SK-N-SH (cell line): ENCODE data around the gene RPP14. TPM values are rescaled to one million over a fixed set of nuclear protein-coding genes. Genes with fewer than 3 reads are reported as not detected.

Source experiments
- CTCF ChIA-PET: fragments of 300-600, 350-600 bp; formaldehyde crosslinking; extraction: SDS; loops from one replicate; lab custom pipeline; 2021; lab: Yijun Ruan, JAX
- POLR2A ChIA-PET: fragments of 350-600 bp; sonication (Branson Sonifier 250); formaldehyde crosslinking; extraction: SDS; loops from one replicate; lab custom pipeline; 2020; ENCODE audit warnings: antibody characterized with exemption, inconsistent platforms; lab: Yijun Ruan, JAX
- DNase-seq: peaks from one replicate; pipeline ENCODE4 v3.0.0; 2012
- H2AFZ ChIP-seq: fragments of 200-600 bp; sonication (generic); 2 replicates; pipeline ENCODE4 v1.8.1; 2016; ENCODE audit warnings: antibody characterized with exemption, mild to moderate bottlenecking, low read depth
- H3F3A ChIP-seq: fragments of 200-600 bp; sonication (generic); replicated peaks from 2 replicates; pipeline ENCODE3; 2016; ENCODE audit warnings: antibody characterized with exemption, mild to moderate bottlenecking; ENCODE audit not compliant: insufficient read depth
- H3K27ac ChIP-seq, 2 experiments: fragments of 200-500 bp in 1 of 2; fragments of 200-600 bp in 1 of 2; sonication (Bioruptor generic) in 1 of 2; sonication (generic), shearing (Covaris generic) in 1 of 2; 2 replicates each; pipeline versions ENCODE4 v1.5.1 to v1.6.1; 2014 to 2016; ENCODE audit warnings: low read depth in 2 of 2, inconsistent platforms in 1 of 2, low read length in 1 of 2, mild to moderate bottlenecking in 1 of 2, mixed read lengths in 1 of 2
- H3K27me3 ChIP-seq: fragments of 200-600 bp; sonication (generic), shearing (Covaris generic); 2 replicates; pipeline ENCODE4 v1.6.1; 2016; ENCODE audit warnings: mixed run types; ENCODE audit not compliant: insufficient read depth
- H3K36me3 ChIP-seq, 2 experiments: fragments of 200-500 bp in 1 of 2; fragments of 200-600 bp in 1 of 2; sonication (Bioruptor generic) in 1 of 2; sonication (generic) in 1 of 2; replicated peaks in 1 of 2; 2 replicates each; pipeline versions ENCODE3 to v1.5.1; 2014 to 2016; ENCODE audit warnings: low read length in 1 of 2, mild to moderate bottlenecking in 1 of 2; ENCODE audit not compliant: insufficient read depth in 2 of 2, control insufficient read depth in 1 of 2
- H3K4me1 ChIP-seq, 2 experiments: fragments of 200-500 bp in 1 of 2; fragments of 200-600 bp in 1 of 2; sonication (Bioruptor generic) in 1 of 2; sonication (generic), shearing (Covaris generic) in 1 of 2; 2 replicates each; pipeline versions ENCODE4 v1.5.1 to v1.6.1; 2014 to 2016; ENCODE audit warnings: low read depth in 1 of 2, low read length in 1 of 2, mixed run types in 1 of 2; ENCODE audit not compliant: insufficient read depth in 2 of 2, control insufficient read depth in 1 of 2
- H3K4me2 ChIP-seq: fragments of 200-600 bp; sonication (generic), shearing (Covaris generic); 2 replicates; pipeline ENCODE4 v1.6.1; 2017; ENCODE audit warnings: mixed run types
- H3K4me3 ChIP-seq, 2 experiments: fragments of 200-500 bp in 1 of 2; fragments of 200-600 bp in 1 of 2; sonication (Bioruptor generic) in 1 of 2; sonication (generic), shearing (Covaris generic) in 1 of 2; 2 replicates each; pipeline versions ENCODE4 v1.5.1 to v1.8.1; 2014 to 2016; ENCODE audit warnings: low read depth in 2 of 2, inconsistent platforms in 1 of 2, low read length in 1 of 2, mild to moderate bottlenecking in 1 of 2, mixed read lengths in 1 of 2, moderate library complexity in 1 of 2
- H3K79me2 ChIP-seq: fragments of 200-600 bp; sonication (generic); 2 replicates; pipeline ENCODE4 v1.8.1; 2017; ENCODE audit warnings: mild to moderate bottlenecking; ENCODE audit not compliant: insufficient read depth
- H3K9ac ChIP-seq: fragments of 200-600 bp; sonication (generic); 2 replicates; pipeline ENCODE4 v1.6.1; 2017; ENCODE audit warnings: mixed run types
- H3K9me2 ChIP-seq: fragments of 200-600 bp; sonication (generic); 2 replicates; pipeline ENCODE4 v1.6.1; 2017; ENCODE audit warnings: mixed run types
- H3K9me3 ChIP-seq: fragments of 200-600 bp; sonication (generic); 2 replicates; pipeline ENCODE4 v1.6.1; 2017; ENCODE audit warnings: mixed run types, mild to moderate bottlenecking, moderate library complexity
- H4K20me1 ChIP-seq: fragments of 200-600 bp; sonication (generic); 2 replicates; pipeline ENCODE4 v1.6.1; 2017; ENCODE audit warnings: mild to moderate bottlenecking, mixed run types; ENCODE audit not compliant: insufficient read depth
- ELF1 ChIP-seq: IDR thresholded peaks from 2 replicates; pipeline ENCODE4 v1.4.0; 2012
- EP300 ChIP-seq, 2 experiments: IDR thresholded peaks; 2 replicates each; pipeline versions ENCODE4 v1.4.0 to v1.6.1; 2012; ENCODE audit warnings: borderline replicate concordance in 1 of 2, low read depth in 1 of 2, low read length in 1 of 2
- EZH2phosphoT487 ChIP-seq: fragments of 200-600 bp; sonication (generic); IDR thresholded peaks from 2 replicates; pipeline ENCODE4 v1.6.1; 2017; ENCODE audit warnings: low read depth, mixed run types, mild to moderate bottlenecking, antibody characterized with exemption, moderate library complexity, borderline replicate concordance
- FOSL2 ChIP-seq: IDR thresholded peaks from 2 replicates; pipeline ENCODE4 v1.4.0; 2012; ENCODE audit warnings: low read depth, mild to moderate bottlenecking, moderate library complexity, borderline replicate concordance
- FOXJ3 ChIP-seq: sonication (generic); formaldehyde crosslinking; IDR thresholded peaks from 2 replicates; pipeline ENCODE4 v1.5.1; 2020; ENCODE audit warnings: mild to moderate bottlenecking, missing genetic modification reagents
- IRF3 ChIP-seq: fragments of 150-350 bp; IDR thresholded peaks from 2 replicates; pipeline ENCODE4 v1.6.1; 2016; ENCODE audit warnings: mild to moderate bottlenecking, low read depth, low read length
- JUND ChIP-seq: IDR thresholded peaks from 2 replicates; pipeline ENCODE4 v1.4.0; 2012
- MXI1 ChIP-seq: IDR thresholded peaks from 2 replicates; pipeline ENCODE4 v1.6.1; 2012; ENCODE audit warnings: mild to moderate bottlenecking, low read depth, low read length, improper control_type of control experiment
- NFIC ChIP-seq: IDR thresholded peaks from 2 replicates; pipeline ENCODE4 v1.4.0; 2012; ENCODE audit warnings: borderline replicate concordance
- PBX3 ChIP-seq: IDR thresholded peaks from 2 replicates; pipeline ENCODE4; 2012
- RAD21 ChIP-seq: IDR thresholded peaks from 2 replicates; pipeline ENCODE4 v1.6.1; 2012; ENCODE audit warnings: mild to moderate bottlenecking, low read length
- RCOR1 ChIP-seq: fragments of 150-350 bp; IDR thresholded peaks from 2 replicates; pipeline ENCODE4 v1.6.1; 2017; ENCODE audit warnings: antibody characterized with exemption, low read length
- REST ChIP-seq: IDR thresholded peaks from 2 replicates; pipeline ENCODE4 v1.6.1; 2012; ENCODE audit warnings: mild to moderate bottlenecking, low read depth, low read length, moderate library complexity
- SIN3A ChIP-seq: IDR thresholded peaks from 2 replicates; pipeline ENCODE4 v1.6.1; 2012; ENCODE audit warnings: low read depth, mild to moderate bottlenecking, low read length, moderate library complexity, borderline replicate concordance
- SMC3 ChIP-seq: IDR thresholded peaks from 2 replicates; pipeline ENCODE4 v1.6.1; 2012; ENCODE audit warnings: low read depth, low read length, improper control_type of control experiment
- TAF1 ChIP-seq: IDR thresholded peaks from 2 replicates; pipeline ENCODE4 v1.6.1; 2012; ENCODE audit warnings: low read depth, mild to moderate bottlenecking, low read length, moderate library complexity, borderline replicate concordance
- TEAD4 ChIP-seq: IDR thresholded peaks from 2 replicates; pipeline ENCODE4 v1.4.0; 2012; ENCODE audit warnings: mild to moderate bottlenecking, borderline replicate concordance; ENCODE audit not compliant: insufficient read depth
- USF2 ChIP-seq: fragments of 150-350 bp; IDR thresholded peaks from 2 replicates; pipeline ENCODE4 v1.6.1; 2017; ENCODE audit warnings: antibody characterized with exemption, low read length, low read depth, borderline replicate concordance
- YY1 ChIP-seq: IDR thresholded peaks from 2 replicates; pipeline ENCODE4 v1.4.0; 2012; ENCODE audit warnings: low read depth, mild to moderate bottlenecking
- ZBTB33 ChIP-seq: IDR thresholded peaks from 2 replicates; pipeline ENCODE4 v1.4.0; 2012; ENCODE audit warnings: low read depth, borderline replicate concordance
- WGBS: methylation state at CpG from one replicate; pipeline ENCODE4 v1.1.6; 2017; ENCODE audit warnings: low lambda C conversion rate; 5-methylcytosine and 5-hydroxymethylcytosine counted together
- polyA plus RNA-seq, 3 experiments: library from polyadenylated mRNA; depleted of rRNA; stranded (reverse); fragments of >200 nt; gene quantifications; 2 replicates each; pipeline ENCODE4 v1.2.3, GENCODE V29; 2012

The RPP14 gene
- polyA plus RNA-seq, 1 of the 3 experiments (the other 2 are of a cell fraction): 8.3 TPM

GRCh38 chr3:58281069-58281468, 25.0 kb upstream of the RPP14 start:
- DNase-seq: no peak
- no peaks in the 10 kb centered on the region for H3K79me2 ChIP-seq
- POLR2A ChIA-PET: interaction anchor here (0.6 kb wide), 1 partner anchor 11 kb away, joined by 3 read pairs; no protein-coding TSS in a partner anchor
- TF ChIP-seq NFIC (no peak), PBX3 (no peak), IRF3 (no peak), YY1 (no peak), EP300 (IDR thresholded peaks at IDR 0.05; ENCODE audit: borderline replicate concordance in 1 of 2, low read depth in 1 of 2, low read length in 1 of 2) (no peak), SIN3A (no peak), EZH2phosphoT487 (no peak), JUND (no peak), RAD21 (no peak), FOSL2 (no peak), ELF1 (no peak), MXI1 (no peak), TEAD4 (no peak), FOXJ3 (CRISPR knock-in tag) (no peak), TAF1 (no peak)
- CTCF ChIA-PET: interaction anchor here (0.7 to 1.6 kb wide), 2 partner anchors 93 to 104 kb away, joined by 3 to 4 read pairs; no protein-coding TSS in a partner anchor
- no peak overlapping the region for H3K27ac ChIP-seq
- H3K4me1 ChIP-seq: no peaks in the 10 kb centered on the region
- 77% methylated on average over 4 of the region's 7 CpGs for WGBS
- H3K9me3 ChIP-seq: no peaks in the 10 kb centered on the region
- H3F3A ChIP-seq: no peaks in the 10 kb centered on the region
- H3K4me3 ChIP-seq: no peak overlapping the region
- H3K9me2 ChIP-seq: no peaks in the 10 kb centered on the region
- no peak overlapping the region for H3K4me2 ChIP-seq
- no peaks in the 10 kb centered on the region for H4K20me1 ChIP-seq
- no peak overlapping the region for H2AFZ ChIP-seq
- no peak overlapping the region for H3K9ac ChIP-seq
- peaks cover 3 to 6% of the 10 kb centered on the region in 2 experiments for H3K36me3 ChIP-seq
- H3K27me3 ChIP-seq: no peaks in the 10 kb centered on the region

GRCh38 chr3:58285334-58285733, 20.7 kb upstream of the RPP14 start:
- POLR2A ChIA-PET: no interaction called here
- DNase-seq: no peak
- Histone ChIP-seq H3K4me1 (no peaks in the 10 kb centered on the region), H3K9ac (no peak overlapping the region), H3K9me2 (no peaks in the 10 kb centered on the region), H3K4me2 (no peak overlapping the region), H3F3A (no peaks in the 10 kb centered on the region), H3K27me3 (no peaks in the 10 kb centered on the region), H3K36me3 (peaks cover 0 to 6% of the 10 kb centered on the region in 2 experiments), H3K9me3 (no peaks in the 10 kb centered on the region), H3K27ac (no peak overlapping the region), H2AFZ (no peak overlapping the region), H3K79me2 (no peaks in the 10 kb centered on the region), H4K20me1 (no peaks in the 10 kb centered on the region), H3K4me3 (no peak overlapping the region)
- WGBS: 77% methylated on average over 7 of the region's 7 CpGs
- CTCF ChIA-PET: interaction anchor here (1.3 to 1.8 kb wide), 2 partner anchors 14 to 21 kb away, joined by 5 to 7 read pairs; partner anchors contain the start of genes HTD2 and RPP14
- TF ChIP-seq YY1 (no peak), REST (no peak), ZBTB33 (no peak), NFIC (no peak), RAD21 (no peak), USF2 (no peak), RCOR1 (no peak), SMC3 (no peak)
